ENCODE data around the gene AUH. TPM values are rescaled to one million over a fixed set of nuclear protein-coding genes. Genes with fewer than 3 reads are reported as not detected.

Gene AUH
- total and polyA plus RNA-seq, 5 experiments from 2014 or later = 10.0 to 30.5 (median 11.7) TPM

DNA sequence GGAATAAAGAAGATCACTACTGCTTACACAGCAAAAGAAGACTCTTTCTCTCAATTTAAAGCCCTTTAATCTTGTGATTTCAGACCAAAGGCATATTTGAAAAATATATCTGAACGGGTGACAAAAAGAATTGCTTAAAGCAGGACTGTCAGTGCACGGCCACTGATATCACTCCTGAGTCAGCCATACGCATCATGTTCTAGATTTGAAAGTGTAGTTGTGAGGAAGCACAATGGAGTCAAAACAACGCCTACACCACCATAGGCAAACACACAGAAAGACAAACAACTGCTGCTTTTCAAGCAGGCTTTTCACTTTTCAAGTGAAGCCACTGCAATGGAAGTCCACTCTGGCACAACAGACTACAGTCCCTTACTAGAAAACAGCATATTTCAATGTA lies 141.7 kb downstream of the AUH start:
- Mint-ChIP-seq H3K4me3 (no peak overlapping the region), H3K27ac (peak overlapping the region in 1 of 10 donors; percentile 64), H3K9me3 (no peaks in the 10 kb centered on the region), H3K4me1 (peaks cover 0 to 1% (median 0%) of the 10 kb centered on the region in 4 donors), H3K36me3 (peaks cover 8 to 35% (median 24%) of the 10 kb centered on the region in 3 donors), H3K27me3 (no peaks in the 10 kb centered on the region)
- POLR2A ChIA-PET = no interaction called here
- ATAC-seq = no peak
- no peak for DNase-seq

DNA sequence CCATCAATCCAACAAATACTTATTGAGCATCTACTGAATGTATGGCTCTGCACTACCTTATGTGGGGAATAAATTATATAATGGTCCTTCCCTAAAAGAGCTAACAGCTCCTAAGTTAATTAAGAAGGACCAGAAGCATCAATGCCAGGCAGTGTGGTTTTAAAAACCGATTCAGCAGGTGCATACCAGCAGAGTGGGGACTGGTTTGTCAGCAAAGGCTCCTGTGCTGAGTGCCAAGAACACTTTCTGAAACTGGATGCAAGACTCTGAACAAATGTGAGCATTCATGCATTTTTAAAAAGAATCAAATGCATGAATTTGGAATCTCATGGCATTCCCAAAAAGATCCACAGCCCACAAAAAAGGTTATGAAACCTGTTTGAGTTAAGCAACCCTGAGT lies 142.2 kb downstream of the AUH start:
- Mint-ChIP-seq H3K36me3 (peaks cover 8 to 35% (median 24%) of the 10 kb centered on the region in 3 donors), H3K27me3 (no peaks in the 10 kb centered on the region), H3K27ac (no peak overlapping the region), H3K9me3 (no peaks in the 10 kb centered on the region), H3K4me3 (no peak overlapping the region), H3K4me1 (no peaks in the 10 kb centered on the region)
- DNase-seq = no peak
- no peak for ATAC-seq
- POLR2A ChIA-PET = no interaction called here

DNA sequence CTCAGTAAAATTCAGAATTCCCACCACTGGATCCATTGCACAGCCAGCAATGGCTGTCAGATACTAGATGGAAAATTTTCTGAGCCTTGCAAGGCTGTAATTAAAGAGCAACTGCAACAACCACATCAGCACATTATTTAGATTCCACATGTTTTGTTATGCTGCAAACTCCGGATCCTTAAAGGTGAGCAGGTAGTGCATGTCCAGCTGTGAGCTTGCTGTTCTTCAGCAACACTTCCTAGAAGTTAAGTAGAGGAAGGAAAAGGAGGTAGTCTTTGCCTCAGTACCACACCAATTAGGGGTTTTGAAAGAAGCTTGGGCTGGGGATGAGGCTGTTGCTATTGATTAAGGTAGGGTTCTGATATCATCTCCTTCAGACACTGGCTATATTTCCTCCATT lies 144.3 kb downstream of the AUH start:
- POLR2A ChIA-PET = no interaction called here
- DNase-seq (no peak), ATAC-seq (no peak)
- Mint-ChIP-seq H3K9me3 (no peaks in the 10 kb centered on the region), H3K36me3 (peaks cover 8 to 39% (median 27%) of the 10 kb centered on the region in 3 donors), H3K27ac (no peak overlapping the region), H3K27me3 (no peaks in the 10 kb centered on the region), H3K4me3 (no peak overlapping the region), H3K4me1 (peaks cover 0 to 4% (median 2%) of the 10 kb centered on the region in 4 donors)

DNA sequence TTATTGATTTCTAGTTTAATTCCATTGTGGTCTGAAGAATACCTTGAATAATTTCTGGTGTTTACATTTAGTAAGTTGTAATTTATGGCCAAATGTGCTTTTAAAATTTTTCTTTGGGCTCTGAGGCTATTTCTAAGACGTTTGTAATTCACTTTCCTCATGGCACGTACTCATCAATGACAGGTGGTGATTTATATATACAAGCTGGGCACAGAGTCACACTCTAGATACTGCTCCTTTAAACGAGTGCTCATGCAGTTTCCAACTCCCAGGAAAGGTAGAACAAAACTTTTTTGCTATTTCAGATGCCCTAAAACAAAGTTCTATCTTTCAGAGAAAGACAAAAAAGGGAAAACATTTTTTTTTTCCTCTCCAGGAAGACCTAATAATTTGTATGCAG lies 146.9 kb downstream of the AUH start:
- DNase-seq = no peak
- H3K4me1 Mint-ChIP-seq = peaks cover 0 to 15% (median 9%) of the 10 kb centered on the region in 4 donors
- POLR2A ChIA-PET = no interaction called here
- H3K9me3 Mint-ChIP-seq = no peaks in the 10 kb centered on the region
- H3K27me3 Mint-ChIP-seq = no peaks in the 10 kb centered on the region
- ATAC-seq = no peak
- no peak overlapping the region for H3K4me3 Mint-ChIP-seq
- no peak overlapping the region for H3K27ac Mint-ChIP-seq
- peaks cover 5 to 27% (median 18%) of the 10 kb centered on the region in 3 donors for H3K36me3 Mint-ChIP-seq

DNA sequence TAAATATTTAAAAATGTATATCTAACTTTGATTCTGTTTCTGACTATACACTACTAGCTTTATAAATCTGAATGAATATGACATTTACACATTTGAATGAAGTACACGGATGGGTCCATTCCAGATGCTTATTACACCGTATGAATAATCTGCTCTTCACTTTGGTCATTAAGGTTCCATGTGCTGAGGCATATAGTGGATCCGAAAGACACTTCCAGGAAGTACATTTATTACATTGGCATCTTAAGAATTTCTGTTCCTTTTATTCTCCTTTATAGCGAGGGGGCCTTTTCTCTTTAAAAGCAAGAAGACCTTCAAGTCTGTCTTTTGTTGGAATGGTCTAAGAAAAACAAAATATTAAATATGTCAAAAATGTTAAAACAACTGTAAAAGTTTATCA lies 147.6 kb downstream of the AUH start:
- DNase-seq = no peak
- POLR2A ChIA-PET = no interaction called here
- Mint-ChIP-seq H3K27ac (no peak overlapping the region), H3K27me3 (no peaks in the 10 kb centered on the region), H3K4me3 (no peak overlapping the region), H3K36me3 (peaks cover 5 to 19% (median 18%) of the 10 kb centered on the region in 3 donors), H3K9me3 (no peaks in the 10 kb centered on the region), H3K4me1 (peaks cover 0 to 17% (median 10%) of the 10 kb centered on the region in 4 donors)
- ATAC-seq = no peak

DNA sequence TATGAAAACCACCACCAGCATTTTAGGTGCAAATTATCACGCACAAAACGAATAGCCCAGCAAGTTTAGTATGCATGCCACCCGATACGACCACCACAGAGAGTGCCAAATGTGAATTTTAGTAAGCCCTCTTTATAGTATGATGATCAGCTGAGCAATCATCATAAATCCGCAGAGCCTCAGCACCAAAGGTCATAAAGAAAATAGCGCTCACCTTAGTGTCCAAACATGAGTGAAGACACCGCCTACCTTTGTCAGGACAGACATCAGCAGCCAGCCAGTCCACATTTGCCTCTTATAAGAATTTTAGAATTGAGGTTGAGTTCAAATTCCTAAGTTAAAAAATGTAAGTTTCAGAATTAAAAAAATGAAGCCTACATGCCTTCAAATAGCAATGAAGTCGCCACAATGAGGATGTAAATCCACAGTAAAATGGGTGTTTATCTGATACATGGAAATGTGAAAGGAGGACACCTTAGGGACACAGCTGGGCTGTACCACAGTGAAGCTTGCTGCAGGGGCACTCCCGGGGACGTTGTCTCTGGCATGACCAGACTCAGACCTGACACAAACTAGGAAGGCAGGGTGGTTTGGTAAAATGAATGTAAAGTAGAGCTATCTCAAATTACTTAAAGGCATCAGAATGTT lies 149.0 kb downstream of the AUH start:
- Mint-ChIP-seq H3K36me3 (peaks cover 0 to 8% (median 5%) of the 10 kb centered on the region in 3 donors), H3K27me3 (no peaks in the 10 kb centered on the region), H3K9me3 (no peaks in the 10 kb centered on the region), H3K27ac (peak overlapping the region in 3 of 10 donors; percentile 32 to 72 (median 72)), H3K4me3 (no peak overlapping the region), H3K4me1 (peaks cover 10 to 31% (median 23%) of the 10 kb centered on the region in 4 donors)
- ATAC-seq (no peak), DNase-seq (no peak)
- POLR2A ChIA-PET = no interaction called here

DNA sequence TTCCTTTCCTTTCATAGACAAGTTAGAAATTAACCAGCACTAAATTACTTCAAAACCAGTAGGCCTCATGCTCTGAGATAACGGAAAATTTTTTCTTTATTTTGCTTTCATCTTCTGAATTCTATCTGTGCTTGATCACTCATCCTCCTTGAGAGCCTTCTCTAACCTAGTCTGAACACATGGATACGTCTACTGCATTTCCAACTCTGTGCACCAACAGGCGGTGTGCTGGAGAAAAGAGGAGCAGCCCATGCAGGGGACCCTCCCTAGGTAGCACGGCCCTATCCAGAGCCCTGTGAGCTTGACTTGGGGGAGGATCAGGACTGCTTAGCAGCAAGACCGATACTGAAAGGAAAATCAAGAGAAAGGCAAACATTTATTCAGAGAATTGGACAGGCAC lies 149.8 kb downstream of the AUH start:
- H3K36me3 Mint-ChIP-seq = peaks cover 0 to 4% (median 4%) of the 10 kb centered on the region in 3 donors
- H3K27me3 Mint-ChIP-seq = no peaks in the 10 kb centered on the region
- no peak for DNase-seq
- no peaks in the 10 kb centered on the region for H3K9me3 Mint-ChIP-seq
- H3K4me1 Mint-ChIP-seq = peaks cover 16 to 38% (median 31%) of the 10 kb centered on the region in 4 donors
- H3K27ac Mint-ChIP-seq = peak overlapping the region in 6 of 10 donors; percentile 32 to 85 (median 72)
- POLR2A ChIA-PET = no interaction called here
- no peak for ATAC-seq
- H3K4me3 Mint-ChIP-seq = peak overlapping the region in 4 of 10 donors; percentile 12 to 66 (median 52)

DNA sequence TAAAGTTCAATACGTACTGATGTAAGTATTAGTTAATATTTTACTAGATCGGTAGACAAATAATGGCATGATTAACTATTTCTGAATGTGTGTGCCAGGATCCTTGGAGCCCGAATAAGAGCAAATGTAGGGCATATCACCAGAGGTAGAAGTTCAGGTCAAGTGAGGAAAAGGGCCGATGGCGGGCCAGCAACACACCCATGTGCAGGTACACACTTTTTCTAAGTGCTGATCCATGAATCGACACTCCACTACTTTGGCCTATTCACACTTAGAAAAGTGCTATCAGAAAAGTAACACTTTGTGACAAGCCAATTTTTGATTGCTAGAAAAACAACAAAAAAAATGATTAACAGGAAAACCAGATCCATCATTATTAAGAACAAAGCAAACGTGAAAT lies 150.3 kb downstream of the AUH start:
- ATAC-seq (no peak), DNase-seq (peak in 1 of 10 donors; percentile 18)
- Mint-ChIP-seq H3K9me3 (no peaks in the 10 kb centered on the region), H3K36me3 (peaks cover 0 to 4% (median 4%) of the 10 kb centered on the region in 3 donors), H3K4me1 (peaks cover 16 to 40% (median 31%) of the 10 kb centered on the region in 4 donors), H3K27ac (peak overlapping the region in 4 of 10 donors; percentile 32 to 85 (median 76)), H3K27me3 (no peaks in the 10 kb centered on the region), H3K4me3 (peak overlapping the region in 1 of 10 donors; percentile 66)
- POLR2A ChIA-PET = no interaction called here

DNA sequence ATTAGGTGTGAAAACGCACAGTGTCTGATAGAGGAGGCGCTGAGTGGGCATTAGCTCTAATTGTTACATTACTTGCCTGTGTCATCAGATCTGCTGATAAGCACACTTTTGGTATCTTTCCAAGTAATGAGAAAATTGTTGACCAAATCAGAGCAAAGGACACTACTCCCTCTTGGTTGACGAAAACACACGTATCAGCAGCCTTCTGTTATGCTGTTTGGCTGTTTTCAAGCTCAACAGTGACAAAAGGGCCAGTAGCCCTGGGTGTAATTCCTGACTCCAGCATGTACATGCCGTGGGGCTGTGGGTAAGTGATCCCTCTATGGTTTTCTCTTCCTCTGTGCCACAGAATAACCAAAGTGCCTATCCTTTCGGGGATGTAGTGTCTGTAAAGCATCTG lies 151.4 kb downstream of the AUH start:
- Mint-ChIP-seq H3K27ac (no peak overlapping the region), H3K36me3 (peaks cover 0 to 4% (median 2%) of the 10 kb centered on the region in 3 donors), H3K4me1 (peaks cover 16 to 42% (median 31%) of the 10 kb centered on the region in 4 donors), H3K4me3 (no peak overlapping the region), H3K9me3 (no peaks in the 10 kb centered on the region), H3K27me3 (no peaks in the 10 kb centered on the region)
- DNase-seq = no peak
- POLR2A ChIA-PET = interaction anchor here (0.6 kb wide), 1 partner anchor 19 kb away, joined by 6 read pairs; no protein-coding TSS in a partner anchor
- no peak for ATAC-seq

DNA sequence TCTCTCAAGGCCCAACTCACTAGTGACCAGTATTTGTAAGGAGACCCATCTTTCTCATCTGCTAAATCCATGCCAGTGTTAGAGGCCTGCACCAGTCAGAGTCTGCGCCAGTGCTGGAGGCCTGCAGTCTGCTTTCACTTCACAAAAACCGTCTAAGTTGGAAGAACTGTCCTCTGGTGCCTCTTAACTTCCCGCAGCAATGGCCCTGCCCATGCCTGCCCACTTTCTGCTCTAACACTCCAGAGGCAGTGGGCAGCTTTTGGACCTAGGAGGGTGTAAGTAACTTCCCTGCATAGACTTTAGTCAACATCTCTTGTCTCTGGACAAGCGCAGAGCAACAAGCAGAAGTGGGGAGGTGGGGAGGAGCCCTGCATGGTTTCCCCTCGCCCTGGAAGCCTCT lies 152.9 kb downstream of the AUH start:
- Mint-ChIP-seq H3K4me1 (peaks cover 16 to 42% (median 31%) of the 10 kb centered on the region in 4 donors), H3K36me3 (peaks cover 0 to 2% (median 2%) of the 10 kb centered on the region in 3 donors), H3K9me3 (no peaks in the 10 kb centered on the region), H3K27ac (peak overlapping the region in 7 of 10 donors; percentile 50 to 84 (median 63)), H3K4me3 (peak overlapping the region in 6 of 10 donors; percentile 4 to 78 (median 18)), H3K27me3 (no peaks in the 10 kb centered on the region)
- ATAC-seq (no peak), DNase-seq (no peak)
- POLR2A ChIA-PET = no interaction called here

DNA sequence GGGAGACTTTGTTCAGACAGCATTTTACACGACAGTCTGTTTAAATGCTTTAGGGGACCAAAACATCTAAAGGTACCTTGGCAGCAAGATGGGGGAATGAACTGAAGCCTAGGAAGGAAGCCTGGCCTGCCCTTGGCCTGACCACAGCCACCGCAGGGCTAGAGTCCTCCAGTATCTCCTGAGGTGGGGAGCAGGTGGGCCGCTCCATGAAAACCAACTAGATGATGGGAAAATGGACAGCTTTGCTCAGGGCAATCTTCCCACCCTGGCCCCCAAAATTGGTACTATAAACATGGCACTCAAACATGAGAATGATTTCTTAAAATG lies 153.3 kb downstream of the AUH start:
- Mint-ChIP-seq H3K4me3 (peak overlapping the region; percentile 63 to 85 (median 76)), H3K27ac (peak overlapping the region; percentile 51 to 94 (median 84)), H3K4me1 (peaks cover 16 to 42% (median 31%) of the 10 kb centered on the region in 4 donors), H3K27me3 (no peaks in the 10 kb centered on the region), H3K36me3 (peaks cover 0 to under 1% (median under 1%) of the 10 kb centered on the region in 3 donors), H3K9me3 (no peaks in the 10 kb centered on the region)
- POLR2A ChIA-PET = interaction anchor here (0.6 to 1.2 kb wide), 2 partner anchors 14 to 88 kb away, joined by 3 read pairs; no protein-coding TSS in a partner anchor
- no peak for DNase-seq
- ATAC-seq = peak in 1 of 2 donors; percentile 14

DNA sequence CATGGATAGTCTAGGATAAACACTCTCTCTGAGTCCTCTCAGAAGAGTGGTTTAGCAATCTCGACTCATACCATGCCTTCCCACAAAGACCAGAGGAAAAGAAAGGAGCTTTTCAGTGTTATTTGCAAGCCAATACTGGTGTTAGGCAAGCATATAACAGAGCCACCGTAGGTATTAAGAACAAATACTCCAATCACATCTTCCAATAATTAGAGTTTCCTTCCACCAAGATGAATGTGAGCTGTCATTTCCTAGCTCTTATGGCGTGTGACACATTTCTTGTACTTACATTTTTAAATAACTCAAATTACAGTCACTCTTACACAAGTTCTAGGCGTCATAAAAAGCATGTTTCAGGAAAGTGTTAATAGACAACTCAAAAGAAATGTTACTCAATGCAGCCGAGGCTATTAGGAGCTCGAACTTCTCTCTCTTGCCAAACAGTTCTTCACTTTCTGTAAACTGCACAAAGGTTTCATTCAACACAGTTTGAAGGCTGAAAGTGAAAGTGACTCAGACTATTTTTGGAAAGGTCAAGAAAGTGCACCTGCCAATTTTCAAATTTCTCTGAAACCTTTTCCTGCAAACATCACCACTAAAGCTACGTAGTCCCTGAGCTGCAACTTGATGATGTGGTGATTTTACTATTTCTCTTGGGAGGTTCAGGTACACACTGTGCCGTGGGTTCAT lies 153.8 kb downstream of the AUH start:
- Mint-ChIP-seq H3K27me3 (no peaks in the 10 kb centered on the region), H3K27ac (peak overlapping the region; percentile 51 to 94 (median 84)), H3K4me1 (peaks cover 16 to 42% (median 31%) of the 10 kb centered on the region in 4 donors), H3K9me3 (peaks cover 0 to 2% (median 0%) of the 10 kb centered on the region in 9 donors), H3K4me3 (peak overlapping the region; percentile 63 to 85 (median 76)), H3K36me3 (no peaks in the 10 kb centered on the region)
- ATAC-seq = peak; percentile 47 to 62
- POLR2A ChIA-PET = interaction anchor here (0.5 to 1.2 kb wide), 3 partner anchors 14 to 182 kb away, joined by 3 read pairs; no protein-coding TSS in a partner anchor
- DNase-seq = peak in 3 of 10 donors; percentile 17 to 30 (median 21)

DNA sequence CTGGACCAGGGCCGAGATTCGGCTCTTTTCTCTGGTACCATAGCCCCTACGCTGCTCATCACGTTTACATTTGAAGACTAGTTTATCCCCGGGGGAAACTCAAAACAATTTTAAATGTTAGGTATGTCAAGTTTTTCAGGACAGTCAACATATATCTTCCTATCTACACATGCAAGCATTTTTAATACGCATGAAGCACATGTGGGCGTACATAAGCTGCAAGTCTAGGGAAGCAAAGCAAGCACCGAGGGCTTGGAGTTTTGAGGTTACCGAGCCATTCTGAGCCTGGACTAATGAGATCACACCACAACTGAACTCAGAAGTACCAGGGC lies 154.4 kb downstream of the AUH start:
- no peak for DNase-seq
- POLR2A ChIA-PET = interaction anchor here (1.2 kb wide), 1 partner anchor 13 kb away, joined by 3 read pairs; no protein-coding TSS in a partner anchor
- Mint-ChIP-seq H3K4me1 (peaks cover 16 to 38% (median 29%) of the 10 kb centered on the region in 4 donors), H3K4me3 (peak overlapping the region in 9 of 10 donors; percentile 67 to 85 (median 78)), H3K27me3 (no peaks in the 10 kb centered on the region), H3K36me3 (peaks cover 0 to 2% (median 1%) of the 10 kb centered on the region in 3 donors), H3K9me3 (peaks cover 0 to 7% (median 0%) of the 10 kb centered on the region in 9 donors), H3K27ac (peak overlapping the region in 9 of 10 donors; percentile 51 to 94 (median 84))
- ATAC-seq = no peak

Data from naive thymus-derived CD8-positive, alpha-beta T cell (primary cell).